Islet precursor cell (in vitro differentiated cells): ENCODE results near the gene AGFG2.
A peak's percentile ranks its signal among the peaks of the same experiment; 100 is the strongest.

Source experiments
- DNase-seq: peaks from one replicate; pipeline ENCODE4 v3.0.0-alpha.2; 2018

The AGFG2 gene

DNA sequence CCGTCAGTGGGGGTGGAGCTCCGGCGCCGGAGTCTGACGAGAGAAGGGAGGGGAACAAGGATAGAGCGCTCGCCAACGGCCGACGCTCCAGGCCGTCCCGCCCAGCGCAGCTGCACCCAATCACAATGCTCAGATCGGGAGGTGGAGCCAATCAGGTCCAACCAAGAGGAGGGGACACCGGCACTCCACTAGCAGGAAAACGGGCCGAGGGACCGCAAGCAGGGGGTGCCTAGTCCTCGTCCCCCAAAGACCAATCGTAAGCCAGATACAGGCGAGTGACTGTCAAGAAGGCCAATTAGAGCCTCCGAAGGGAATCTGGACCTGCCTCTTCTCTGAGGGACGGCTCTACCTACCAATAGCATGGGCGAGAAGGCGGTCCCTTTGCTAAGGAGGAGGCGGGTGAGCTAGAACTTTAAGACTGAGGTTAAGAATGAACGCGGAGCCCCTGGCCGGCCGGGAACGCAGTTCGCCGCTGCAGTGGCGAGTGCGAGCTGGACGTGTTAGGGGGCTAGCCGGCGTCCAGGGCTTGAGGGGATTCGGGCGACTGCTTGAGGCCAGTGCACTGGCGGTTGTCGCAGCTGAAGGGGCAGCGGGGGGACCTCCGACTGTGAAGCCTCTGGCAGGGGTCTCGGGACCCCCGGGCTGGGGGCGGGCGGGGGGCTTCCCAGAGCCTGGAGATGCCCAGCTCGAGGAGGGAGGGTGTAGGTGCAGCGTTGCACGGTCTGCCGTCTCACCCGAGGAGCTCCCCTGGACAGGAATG, 47.4 kb downstream of the AGFG2 start, which contains the start of gene FBXO24:
TSS of gene FBXO24 (plus strand) at position 63 of the 760 bp plus-strand sequence. CDS start at position 361, 298 bp downstream.
- DNase-seq = peak; percentile 100

DNA sequence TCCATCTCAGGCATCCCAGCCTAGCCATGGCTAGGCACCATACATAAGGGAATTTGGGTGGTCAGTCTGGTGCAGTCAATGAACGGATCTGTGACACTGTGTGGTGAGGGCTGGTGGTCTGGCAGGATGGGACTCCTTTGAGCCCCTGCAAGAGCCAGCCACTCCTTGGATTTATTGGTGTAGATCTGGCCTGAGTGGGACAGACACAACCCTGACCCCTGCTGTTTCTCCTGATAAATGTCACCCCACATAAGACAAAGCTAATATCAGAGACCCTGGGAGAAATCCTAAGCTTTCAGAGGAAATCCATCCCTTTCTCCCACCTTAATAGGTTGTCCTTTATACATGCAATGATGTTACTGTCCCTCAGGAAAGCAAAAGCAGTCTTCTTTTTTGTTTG, 49.4 kb downstream of the AGFG2 start:
- DNase-seq = no peak

DNA sequence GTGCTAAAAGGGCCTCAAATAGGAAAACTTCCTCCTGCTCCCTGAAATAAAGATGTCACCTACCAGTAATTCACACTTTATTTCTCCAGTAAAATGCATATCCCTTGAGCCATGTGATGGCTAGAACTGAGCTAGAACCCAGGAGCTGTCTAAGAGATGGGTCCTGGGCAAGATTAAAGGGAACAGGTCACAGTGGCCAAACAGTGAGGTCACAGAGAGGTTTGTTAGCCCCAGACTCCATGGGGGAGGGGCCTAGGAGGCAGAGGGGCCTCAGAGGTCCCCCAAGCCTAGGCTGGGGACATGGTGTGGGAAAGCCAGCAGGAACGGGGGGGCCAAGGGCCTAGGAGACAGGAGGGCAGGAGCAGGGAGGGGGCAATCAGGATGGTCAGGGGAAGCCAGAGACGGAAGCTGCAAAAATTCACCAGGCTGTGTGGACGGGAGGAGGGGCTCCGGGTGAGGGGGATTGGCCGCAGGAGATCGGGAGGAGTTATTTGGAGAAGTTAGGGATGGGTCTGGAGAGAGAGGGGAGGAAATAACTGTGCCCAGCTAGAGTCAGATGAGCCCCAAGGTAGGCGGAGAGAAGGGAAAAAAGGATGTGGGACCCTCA, 50.4 kb downstream of the AGFG2 start:
- DNase-seq = no peak

DNA sequence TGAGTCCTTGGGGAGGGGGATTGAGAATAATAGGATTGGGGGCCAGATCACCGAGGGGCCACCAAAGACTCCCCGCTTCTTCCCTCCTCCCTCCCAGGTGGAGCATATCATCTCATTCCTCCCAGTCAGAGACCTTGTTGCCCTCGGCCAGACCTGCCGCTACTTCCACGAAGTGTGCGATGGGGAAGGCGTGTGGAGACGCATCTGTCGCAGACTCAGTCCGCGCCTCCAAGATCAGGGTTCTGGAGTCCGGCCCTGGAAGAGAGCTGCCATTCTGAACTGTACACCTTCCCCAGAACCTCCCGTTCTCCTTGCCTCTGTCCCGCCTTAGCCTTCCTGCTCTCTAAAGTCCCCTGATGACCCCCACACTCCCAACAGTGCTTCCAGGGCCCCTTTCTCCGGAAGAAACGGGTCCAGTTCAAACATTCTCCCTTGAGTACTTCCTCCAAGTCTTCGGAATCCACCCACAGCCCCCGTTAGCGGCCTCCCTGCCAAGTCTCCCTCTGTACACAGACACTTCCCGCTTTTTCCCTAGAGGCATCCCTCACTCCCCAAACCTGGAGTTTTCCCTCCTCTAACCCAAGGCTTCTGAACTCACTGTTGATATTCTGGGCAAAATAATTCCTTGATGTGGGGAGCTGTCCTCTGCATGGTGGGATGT, 51.2 kb downstream of the AGFG2 start:
- DNase-seq = no peak

DNA sequence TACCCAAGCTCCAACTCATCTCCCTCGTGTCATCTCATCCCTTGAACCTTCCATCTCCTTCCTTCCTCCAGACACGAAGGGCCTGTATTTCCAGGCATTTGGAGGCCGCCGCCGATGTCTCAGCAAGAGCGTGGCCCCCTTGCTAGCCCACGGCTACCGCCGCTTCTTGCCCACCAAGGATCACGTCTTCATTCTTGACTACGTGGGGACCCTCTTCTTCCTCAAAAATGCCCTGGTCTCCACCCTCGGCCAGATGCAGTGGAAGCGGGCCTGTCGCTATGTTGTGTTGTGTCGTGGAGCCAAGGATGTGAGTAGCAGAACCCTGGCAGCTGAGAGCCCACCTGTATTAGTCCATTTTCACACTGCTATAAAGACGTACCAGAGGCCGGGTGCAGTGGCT, 52.6 kb downstream of the AGFG2 start:
- no peak for DNase-seq

DNA sequence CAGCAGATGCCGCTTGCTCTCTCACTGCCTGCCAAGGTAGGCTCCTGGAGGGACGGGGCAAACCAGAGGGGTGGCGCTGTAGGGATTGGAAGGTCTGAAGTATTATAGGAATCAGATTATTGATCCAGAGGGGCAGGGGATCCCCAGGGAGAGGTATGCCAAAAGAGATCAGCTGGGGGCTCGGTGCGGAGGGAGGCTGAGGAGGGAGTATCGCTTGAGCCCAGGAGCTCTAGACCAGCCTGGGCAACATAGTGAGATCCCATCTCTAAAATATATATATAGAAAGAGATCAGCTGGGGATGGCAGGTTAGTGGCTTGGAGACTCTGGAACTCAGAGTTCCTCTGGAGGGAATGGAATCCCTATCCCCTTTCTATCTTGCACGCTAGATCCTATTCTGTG, 56.2 kb downstream of the AGFG2 start:
- DNase-seq = no peak

- DNase-seq = no peak
Observed at GRCh38 chr7:100598425-100598824, 59.4 kb downstream of the AGFG2 start.

DNA sequence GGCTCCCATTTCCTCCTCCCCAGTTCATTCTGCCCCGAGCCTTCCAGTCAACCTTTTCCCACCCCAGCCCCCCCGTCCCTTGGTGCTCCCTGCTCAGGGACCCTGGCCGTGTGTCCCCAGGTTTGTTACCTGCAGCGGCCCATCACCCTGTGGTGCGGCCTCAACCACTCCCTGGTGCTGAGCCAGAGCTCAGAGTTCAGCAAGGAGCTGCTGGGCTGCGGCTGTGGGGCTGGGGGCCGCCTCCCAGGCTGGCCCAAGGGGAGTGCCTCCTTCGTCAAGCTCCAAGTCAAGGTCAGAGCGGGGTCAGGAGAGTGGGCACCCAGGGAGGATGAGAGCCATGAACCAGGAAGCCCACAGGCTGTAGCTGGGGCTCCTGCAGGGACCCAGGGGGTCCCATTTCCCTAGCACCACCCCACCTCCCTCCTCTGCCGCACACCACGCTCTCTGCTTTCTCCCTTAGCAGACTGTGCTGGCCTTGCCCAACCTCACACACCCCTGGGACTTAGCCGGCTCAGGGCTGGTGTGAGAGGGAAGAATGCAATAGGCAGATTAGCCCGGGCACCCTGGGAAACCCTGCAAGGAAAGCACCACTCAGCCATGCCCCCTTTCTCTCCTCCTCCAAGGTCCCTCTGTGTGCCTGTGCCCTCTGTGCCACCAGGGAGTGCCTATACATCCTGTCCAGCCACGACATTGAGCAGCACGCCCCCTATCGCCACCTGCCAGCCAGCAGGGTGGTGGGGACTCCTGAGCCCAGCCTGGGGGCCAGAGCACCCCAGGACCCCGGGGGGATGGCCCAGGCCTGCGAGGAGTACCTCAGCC, 61.1 kb downstream of the AGFG2 start:
- no peak for DNase-seq

DNA sequence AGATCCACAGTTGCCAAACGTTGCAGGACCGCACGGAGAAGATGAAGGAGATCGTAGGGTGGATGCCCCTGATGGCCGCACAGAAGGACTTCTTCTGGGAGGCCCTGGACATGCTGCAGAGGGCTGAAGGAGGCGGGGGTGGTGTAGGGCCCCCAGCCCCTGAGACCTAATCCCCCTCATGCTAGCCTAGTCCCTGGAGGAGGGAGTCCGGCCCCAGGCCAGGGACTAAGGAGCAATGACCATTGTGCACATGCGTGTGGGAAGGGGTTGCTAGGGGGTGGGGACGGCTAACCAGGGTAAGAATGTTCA, 61.7 kb downstream of the AGFG2 start:
- DNase-seq = no peak

DNA sequence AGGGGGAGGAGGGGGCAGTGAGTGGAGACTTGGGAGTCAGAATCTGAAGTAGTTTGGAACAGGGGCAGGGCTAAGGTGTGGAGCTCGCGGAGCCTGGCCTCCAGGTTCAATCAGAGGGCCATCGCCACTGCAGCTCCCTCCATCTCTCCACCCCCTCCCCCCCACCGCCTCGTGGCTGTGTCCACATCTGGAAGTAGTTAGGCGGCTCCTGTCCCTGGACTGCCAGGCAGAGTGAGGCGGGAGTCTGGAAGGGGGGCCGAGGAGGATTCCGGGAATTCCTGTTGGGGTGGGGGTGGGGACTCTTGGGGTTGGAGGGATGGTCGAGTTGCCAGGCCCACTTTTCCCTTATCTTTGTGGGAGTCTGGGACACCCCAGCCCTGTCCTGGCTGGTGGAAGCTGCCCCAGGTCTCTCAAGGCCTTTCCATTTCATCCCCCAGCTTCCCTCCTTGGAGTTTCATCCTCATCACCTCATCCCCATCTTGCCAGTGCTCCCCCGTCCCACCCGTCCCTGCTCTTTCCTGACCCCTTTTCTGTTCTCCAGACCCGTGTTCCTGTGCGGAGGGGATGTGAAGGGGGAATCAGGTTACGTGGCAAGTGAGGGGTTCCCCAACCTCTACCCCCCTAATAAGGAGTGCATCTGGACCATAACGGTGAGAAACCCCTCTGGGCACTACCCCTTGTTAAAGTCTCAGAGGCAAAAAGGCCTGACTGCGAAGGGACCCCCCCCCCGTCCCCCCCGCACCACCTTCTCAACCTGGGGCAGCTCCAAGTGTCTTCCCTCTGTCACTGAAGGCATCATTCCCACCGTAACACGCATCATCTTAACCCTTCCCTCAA, 64.1 kb downstream of the AGFG2 start:
- peak; percentile 96 for DNase-seq

- DNase-seq = peak; percentile 81
Observed at GRCh38 chr7:100603726-100604027, 64.7 kb downstream of the AGFG2 start.

- DNase-seq = peak; percentile 87
Observed at GRCh38 chr7:100604028-100604975, 65.3 kb downstream of the AGFG2 start.

DNA sequence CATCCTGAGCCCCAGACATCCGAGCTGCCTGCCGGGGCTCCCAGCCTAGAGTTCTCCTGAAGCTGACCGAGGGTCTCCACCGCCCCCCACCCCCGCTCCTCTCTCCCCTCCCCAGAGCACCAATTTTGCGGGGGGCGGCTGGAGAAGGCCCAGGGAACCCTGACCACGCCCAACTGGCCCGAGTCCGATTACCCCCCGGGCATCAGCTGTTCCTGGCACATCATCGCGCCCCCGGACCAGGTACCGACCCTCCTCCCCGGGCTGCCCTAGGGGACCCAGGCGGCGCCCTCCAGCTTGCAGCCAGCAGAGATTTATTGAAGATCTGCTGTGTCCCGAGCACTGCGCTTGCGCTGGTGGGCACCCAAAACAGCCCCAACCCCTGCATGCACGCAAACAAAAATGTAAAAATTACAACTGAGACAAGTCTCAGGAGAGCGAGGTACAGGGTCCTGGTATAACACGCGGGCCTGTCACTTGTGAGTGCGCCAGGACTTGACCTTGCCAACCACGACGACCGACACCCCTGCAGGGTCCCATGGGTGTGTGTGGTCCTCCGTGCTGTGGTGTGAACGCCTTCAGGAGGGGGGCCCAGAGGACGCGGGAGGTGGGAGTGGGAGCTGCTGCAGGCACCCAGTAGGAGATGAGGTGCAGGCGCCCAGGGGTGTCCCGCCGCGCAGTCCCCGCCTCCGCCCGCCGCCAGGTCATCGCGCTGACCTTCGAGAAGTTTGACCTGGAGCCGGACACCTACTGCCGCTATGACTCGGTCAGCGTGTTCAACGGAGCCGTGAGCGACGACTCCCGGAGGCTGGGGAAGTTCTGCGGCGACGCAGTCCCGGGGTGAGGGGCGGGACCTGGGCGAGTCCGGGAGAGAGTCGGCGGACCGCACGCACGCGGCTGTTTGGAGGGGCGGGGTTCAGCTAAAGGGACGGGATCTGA, 66.2 kb downstream of the AGFG2 start:
- peak; percentile 69 for DNase-seq

DNA sequence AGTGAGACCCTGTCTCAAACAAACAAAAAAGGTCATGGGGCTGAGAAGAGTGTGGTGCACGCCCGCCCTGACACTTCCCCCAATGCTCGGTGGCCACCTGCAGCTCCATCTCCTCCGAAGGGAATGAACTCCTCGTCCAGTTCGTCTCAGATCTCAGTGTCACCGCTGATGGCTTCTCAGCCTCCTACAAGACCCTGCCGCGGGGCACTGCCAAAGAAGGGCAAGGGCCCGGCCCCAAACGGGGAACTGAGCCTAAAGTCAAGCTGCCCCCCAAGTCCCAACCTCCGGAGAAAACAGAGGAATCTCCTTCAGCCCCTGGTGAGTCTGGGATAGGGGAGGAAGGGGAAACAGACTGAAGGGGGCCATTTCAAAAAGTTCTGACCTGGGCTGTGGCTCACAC, 67.3 kb downstream of the AGFG2 start:
- DNase-seq = no peak

- DNase-seq = no peak
Observed at GRCh38 chr7:100607111-100607510, 68.1 kb downstream of the AGFG2 start.

DNA sequence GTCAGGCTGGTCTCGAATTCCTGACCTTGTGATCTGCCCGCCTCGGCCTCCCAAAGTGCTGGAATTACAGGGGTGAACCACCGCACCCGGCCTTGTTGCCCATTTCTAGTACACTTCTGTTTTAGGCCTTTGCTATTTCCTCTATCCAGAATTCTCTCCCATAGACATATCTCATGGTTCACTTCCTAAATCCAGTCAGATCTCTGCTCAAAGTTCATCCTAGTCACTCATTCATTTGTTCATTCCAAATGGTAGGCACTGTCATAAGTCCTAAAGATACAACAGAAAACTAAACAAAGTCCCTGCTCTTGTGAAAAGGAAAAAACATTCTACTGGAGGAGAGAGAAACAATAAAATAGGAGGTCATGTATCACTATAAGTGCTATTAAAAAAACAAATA, 71.0 kb downstream of the AGFG2 start:
- DNase-seq = no peak

GRCh38 chr7:100611983-100612729, 73.2 kb downstream of the AGFG2 start, which contains the start of gene MOSPD3:
TSS of gene MOSPD3 (plus strand) at chr7:100612540. CDS start at chr7:100612792, 252 bp downstream.
- peak; percentile 99 for DNase-seq

- DNase-seq = no peak
Observed at GRCh38 chr7:100612730-100613390, 73.9 kb downstream of the AGFG2 start.
